ENCODE data around the gene CEACAM6.

The CEACAM6 gene

GRCh38 chr19:41801031-41801430 lies 45.7 kb downstream of the CEACAM6 start:
- DNase-seq = no peak

DNA sequence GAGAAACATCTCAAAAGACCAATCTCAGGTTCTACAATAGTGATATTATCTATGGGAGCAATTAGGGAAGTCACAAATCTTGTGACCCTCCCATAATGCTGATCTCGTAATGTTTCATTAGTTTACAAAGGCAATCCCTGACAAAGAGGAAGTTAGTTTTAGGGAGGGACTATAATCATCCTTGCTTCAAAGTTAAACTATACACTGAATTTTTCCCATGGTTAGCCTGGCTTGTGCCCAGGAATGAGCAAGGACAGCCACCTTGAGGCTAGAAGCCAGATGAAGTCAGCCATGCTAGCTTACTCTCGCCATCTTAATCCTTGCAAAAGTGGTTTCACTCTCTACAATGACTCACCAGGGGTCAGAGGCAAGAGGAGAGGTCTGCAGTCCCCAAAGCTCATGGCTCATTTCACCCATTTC lies 46.5 kb downstream of the CEACAM6 start:
- no peak for DNase-seq

- no peak for DNase-seq
These were observed 47.4 kb downstream of the CEACAM6 start for GRCh38 chr19:41802770-41803169.

- DNase-seq = peak in 1 of 6 experiments; percentile 12
These were observed 49.0 kb downstream of the CEACAM6 start for GRCh38 chr19:41804336-41804735.

- no peak for DNase-seq
These were observed 51.8 kb downstream of the CEACAM6 start for GRCh38 chr19:41807176-41807575.

- no peak for DNase-seq
These were observed 53.6 kb downstream of the CEACAM6 start for GRCh38 chr19:41808663-41809566.

- no peak for DNase-seq
These were observed 55.0 kb downstream of the CEACAM6 start for GRCh38 chr19:41810301-41810700.

GRCh38 chr19:41811036-41811435 lies 55.7 kb downstream of the CEACAM6 start:
- DNase-seq = no peak

GRCh38 chr19:41811981-41812380 lies 56.7 kb downstream of the CEACAM6 start:
- no peak for DNase-seq

DNA sequence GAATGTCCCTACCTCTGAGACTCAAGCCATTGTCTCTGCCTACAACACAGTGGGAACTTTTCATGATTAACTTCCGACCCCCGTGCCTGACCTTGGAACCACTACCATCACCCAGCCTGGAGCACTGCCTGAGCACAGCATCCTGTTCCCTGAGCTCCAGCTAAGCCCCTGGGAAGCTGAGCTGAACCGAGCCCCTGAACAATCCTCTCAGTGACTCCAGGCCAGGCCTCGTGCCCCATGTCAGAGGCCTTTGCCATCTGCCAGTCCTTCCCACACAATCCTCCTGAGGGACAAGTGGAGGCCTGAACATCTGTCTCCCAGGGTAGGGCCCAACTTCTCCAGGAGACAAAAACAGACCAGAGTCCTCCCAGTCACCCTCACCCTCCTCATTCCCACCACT lies 58.6 kb downstream of the CEACAM6 start:
- no peak for DNase-seq

- no peak for DNase-seq
These were observed 60.0 kb downstream of the CEACAM6 start for GRCh38 chr19:41815301-41815700.

DNA sequence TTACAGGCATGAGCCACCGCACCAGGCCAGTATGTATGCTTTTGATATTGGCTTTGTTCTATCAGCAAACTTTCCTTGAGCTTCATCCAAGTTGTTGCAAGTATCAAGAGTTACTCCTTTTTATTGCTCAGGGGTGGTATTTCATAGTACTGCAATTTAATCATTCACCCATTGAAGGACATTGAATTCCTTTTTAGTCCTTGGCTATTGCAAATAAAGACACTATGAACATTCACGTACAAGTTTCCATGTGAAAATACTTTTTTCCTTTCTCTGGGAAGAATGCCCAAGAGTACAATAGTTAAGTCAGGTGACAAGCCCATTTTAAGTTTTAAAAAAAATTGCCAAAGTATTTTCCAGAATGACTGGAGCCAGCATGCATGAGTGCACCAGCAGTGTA lies 61.4 kb downstream of the CEACAM6 start:
- DNase-seq = no peak

DNA sequence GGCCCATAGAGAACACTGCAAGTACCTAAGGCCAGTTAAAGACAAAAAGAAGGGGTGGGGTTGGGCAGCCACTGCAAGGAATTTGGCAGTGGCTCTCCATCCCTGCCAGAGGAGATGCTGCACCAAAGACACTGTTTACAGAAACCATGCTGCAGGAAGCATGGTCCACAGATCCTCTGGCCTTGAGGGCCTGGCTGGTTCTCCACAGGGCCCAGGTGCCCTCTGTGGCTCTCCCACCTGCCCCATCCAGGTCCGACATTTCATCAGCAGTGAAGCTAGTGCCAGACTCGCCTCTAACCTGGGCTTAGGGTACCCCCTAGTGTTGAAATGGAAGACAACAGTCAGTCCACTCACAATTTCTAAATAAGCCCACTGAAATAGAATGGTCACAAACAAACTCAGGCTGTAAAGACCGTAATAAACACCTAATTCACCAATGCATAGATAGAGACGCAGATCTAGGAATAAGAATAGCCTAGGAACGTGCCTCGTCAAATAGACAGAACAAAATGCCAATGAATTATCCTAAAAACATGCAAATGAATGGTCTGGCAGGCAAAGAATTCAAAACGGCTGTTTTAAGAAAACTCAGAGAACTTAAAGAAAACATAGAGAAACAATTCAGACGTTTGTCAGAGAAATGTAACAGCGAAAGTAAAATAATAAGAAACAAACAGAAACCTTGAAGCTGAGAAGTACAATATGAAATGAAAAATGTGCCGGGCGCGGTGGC lies 65.8 kb downstream of the CEACAM6 start:
- peak; percentile 20 to 65 (median 38) for DNase-seq
